ENCODE data around the gene FGA. TPM values are rescaled to one million over a fixed set of nuclear protein-coding genes. Genes with fewer than 3 reads are reported as not detected.

FGA gene
- polyA plus RNA-seq, 1 donor: not detected

- DNase-seq (ENCODE audit: low read depth): no peak
Observed at GRCh38 chr4:154583230-154583629, 7.3 kb downstream of the FGA start.

GRCh38 chr4:154582723-154583122, 7.8 kb downstream of the FGA start:
- no peak for DNase-seq (ENCODE audit: low read depth)

DNA sequence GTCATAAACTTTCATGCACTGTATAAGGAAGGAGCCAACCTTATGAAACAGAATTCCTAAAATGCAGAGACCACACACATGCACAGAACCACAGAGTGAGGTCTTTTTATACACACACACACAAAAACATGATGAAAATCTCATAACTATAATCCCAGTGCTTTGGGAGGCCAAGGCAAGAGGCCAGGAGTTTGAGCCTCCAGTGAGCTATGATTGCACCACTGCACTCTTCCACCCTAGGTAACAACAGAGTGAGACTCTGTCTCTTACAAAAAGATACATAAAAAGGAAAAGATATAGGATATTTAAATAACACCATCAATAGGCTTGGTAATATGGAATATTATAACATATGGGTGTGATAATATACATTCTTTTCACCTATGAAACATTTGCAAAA, 10.6 kb downstream of the FGA start:
- no peak for DNase-seq (ENCODE audit: low read depth)

- DNase-seq (ENCODE audit: low read depth): no peak
Observed at GRCh38 chr4:154578919-154579318, 11.6 kb downstream of the FGA start.

DNA sequence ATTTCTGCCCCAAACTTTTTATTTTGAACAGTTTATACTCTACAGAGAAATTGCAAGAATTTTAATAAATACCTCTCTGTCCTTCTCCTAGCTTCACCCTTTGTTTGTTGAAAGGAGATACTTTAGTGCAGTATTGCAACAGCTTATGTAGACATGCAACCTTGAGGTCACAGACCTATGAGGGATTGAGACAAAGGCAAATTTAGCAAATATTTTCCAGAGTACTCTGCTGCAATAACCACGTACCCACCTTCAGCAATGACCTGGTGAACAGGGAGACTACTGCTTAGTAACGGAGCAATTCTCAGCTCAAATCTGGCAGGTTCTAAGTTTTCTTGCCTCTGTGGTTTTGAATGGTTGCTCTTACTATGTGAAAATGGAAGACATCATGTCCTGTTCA, 13.2 kb downstream of the FGA start:
- no peak for DNase-seq (ENCODE audit: low read depth)

DNA sequence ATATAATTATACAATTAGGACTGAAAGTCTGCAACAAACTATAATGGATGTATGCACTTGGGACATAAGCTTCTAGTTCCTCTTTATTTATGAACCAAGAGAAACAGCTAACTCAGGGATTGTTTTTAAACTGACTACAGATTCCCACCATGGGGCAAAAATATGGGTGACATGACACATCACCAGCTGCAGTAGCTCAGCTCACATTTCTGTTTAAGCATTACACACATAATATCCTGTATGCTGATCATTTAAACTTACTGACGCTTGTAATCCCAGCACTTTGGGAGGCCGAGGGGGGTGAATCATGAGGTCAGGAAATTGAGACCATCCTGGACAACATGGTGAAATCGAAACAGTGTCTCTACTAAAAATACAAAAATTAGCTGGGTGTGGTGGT, 16.2 kb downstream of the FGA start:
- no peak for DNase-seq (ENCODE audit: low read depth)

DNA sequence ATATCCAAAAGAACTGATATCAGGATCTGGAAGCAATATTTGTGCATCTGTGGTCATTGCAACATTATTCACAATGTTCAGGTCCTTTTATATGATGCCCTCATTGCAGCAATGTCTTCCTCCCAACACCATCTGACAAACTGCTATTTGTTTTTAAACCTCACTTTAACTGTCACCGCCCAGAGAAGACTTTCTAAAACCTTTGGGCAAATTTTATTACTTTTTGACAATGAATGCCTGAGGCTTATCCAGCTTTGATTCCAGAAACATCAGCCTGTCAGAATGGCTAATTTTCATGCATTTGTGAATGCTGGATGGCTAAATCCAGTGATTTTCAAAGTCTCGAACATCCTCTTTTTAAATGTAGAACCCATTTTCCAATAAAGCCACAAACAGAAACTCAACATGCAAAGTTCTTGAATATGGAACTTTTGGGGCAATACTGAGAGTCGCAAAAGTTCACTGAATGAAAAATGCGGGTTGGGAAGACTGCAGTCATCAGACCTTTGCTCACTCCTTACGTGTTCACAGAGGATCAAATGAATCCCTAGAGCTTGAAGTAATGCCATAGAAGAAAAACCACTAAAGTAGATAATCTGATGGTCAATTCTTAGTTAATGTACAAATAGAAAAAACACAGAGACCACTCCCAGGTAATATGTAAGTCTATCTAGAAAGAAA, 17.2 kb downstream of the FGA start:
- no peak for DNase-seq (ENCODE audit: low read depth)

DNA sequence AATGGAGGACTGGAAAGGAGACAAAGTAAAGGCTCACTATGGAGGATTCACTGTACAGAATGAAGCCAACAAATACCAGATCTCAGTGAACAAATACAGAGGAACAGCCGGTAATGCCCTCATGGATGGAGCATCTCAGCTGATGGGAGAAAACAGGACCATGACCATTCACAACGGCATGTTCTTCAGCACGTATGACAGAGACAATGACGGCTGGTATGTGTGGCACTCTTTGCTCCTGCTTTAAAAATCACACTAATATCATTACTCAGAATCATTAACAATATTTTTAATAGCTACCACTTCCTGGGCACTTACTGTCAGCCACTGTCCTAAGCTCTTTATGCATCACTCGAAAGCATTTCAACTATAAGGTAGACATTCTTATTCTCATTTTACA, 21.0 kb downstream of the FGA start:
- no peak for DNase-seq (ENCODE audit: low read depth)

GRCh38 chr4:154569028-154569427, 21.5 kb downstream of the FGA start:
- DNase-seq (ENCODE audit: low read depth): no peak

DNA sequence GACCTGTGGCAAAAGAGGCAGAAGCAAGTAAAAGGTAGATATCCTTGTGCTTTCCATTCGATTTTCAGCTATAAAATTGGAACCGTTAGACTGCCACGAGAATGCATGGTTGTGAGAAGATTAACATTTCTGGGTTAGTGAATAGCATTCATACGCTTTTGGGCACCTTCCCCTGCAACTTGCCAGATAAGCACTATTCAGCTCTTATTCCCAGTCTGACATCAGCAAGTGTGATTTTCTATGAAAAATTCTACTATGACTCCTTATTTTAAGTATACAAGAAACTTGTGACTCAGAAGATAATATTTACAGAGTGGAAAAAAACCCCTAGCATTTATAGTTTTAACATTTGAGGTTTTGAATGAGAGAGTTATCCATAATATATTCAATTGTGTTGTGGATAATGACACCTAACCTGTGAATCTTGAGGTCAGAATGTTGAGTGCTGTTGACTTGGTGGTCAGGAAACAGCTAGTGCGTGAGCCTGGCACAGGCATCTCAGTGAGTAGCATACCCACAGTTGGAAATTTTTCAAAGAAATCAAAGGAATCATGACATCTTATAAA, 23.8 kb downstream of the FGA start:
- no peak for DNase-seq (ENCODE audit: low read depth)

DNA sequence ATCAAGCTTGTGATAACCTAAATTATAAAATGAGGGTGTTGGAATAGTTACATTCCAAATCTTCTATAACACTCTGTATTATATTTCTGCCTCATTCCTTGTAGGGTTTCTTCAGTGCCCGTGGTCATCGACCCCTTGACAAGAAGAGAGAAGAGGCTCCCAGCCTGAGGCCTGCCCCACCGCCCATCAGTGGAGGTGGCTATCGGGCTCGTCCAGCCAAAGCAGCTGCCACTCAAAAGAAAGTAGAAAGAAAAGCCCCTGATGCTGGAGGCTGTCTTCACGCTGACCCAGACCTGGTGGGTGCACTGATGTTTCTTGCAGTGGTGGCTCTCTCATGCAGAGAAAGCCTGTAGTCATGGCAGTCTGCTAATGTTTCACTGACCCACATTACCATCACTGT, 24.8 kb downstream of the FGA start:
- DNase-seq (ENCODE audit: low read depth): no peak

GRCh38 chr4:154564311-154564710, 26.2 kb downstream of the FGA start:
- no peak for DNase-seq (ENCODE audit: low read depth)

- no peak for DNase-seq (ENCODE audit: low read depth)
Observed at GRCh38 chr4:154562697-154563254, 27.8 kb downstream of the FGA start, which contains the start of gene FGB. Gene FGB (plus strand): TSS chr4:154563011. CDS start chr4:154563019, 8 bp downstream.

GRCh38 chr4:154560824-154561231, 29.7 kb downstream of the FGA start:
- no peak for DNase-seq (ENCODE audit: low read depth)

DNA sequence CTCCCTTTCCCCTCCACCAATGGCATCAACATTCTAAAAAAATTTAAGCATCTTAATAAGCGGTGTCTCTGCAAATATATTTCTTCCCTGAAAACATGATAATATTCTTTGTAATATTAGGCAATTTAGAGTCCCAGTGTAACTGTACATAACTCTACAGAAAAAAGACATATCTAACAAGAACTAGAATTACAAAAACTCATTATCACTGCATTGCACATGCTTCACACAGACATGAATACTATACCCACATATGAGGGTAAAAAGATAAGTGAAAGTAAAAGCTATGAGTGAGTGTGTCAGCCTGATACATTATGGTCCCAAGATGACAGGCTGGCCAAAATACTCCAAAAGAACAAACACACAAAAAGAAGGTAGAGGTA, 30.1 kb downstream of the FGA start:
- no peak for DNase-seq (ENCODE audit: low read depth)

GRCh38 chr4:154559494-154560418, 30.8 kb downstream of the FGA start:
- no peak for DNase-seq (ENCODE audit: low read depth)

DNA sequence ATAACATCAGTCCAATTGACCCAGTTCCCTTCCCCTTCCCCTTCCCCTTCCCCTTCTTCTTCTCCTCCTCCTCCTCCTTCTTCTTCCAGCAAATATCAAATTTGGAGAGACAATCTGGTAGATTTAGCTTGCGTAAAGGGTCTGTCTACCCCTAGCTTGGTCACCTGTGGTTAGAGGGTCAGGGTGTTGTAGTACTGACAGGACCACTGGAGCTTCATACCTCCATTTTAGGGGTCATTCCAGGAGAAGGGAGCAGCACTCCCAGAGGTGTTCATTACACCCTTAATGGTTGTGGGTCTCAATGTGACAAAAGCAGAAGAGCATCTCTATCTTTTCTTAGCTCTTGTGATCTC, 31.4 kb downstream of the FGA start:
- DNase-seq (ENCODE audit: low read depth): no peak

GRCh38 chr4:154551872-154552686, 38.5 kb downstream of the FGA start:
- peak; percentile 50 for DNase-seq (ENCODE audit: low read depth)

GRCh38 chr4:154549894-154550790, 40.4 kb downstream of the FGA start, which contains the start of gene PLRG1:
Gene PLRG1 (minus strand): TSS chr4:154550400. CDS start chr4:154550308, 92 bp downstream.
- peak; percentile 93 for DNase-seq (ENCODE audit: low read depth)

- no peak for DNase-seq (ENCODE audit: low read depth)
Observed at GRCh38 chr4:154545689-154546088, 44.9 kb downstream of the FGA start.

All from forelimb muscle (tissue), 1 donor.